GM10266 (cell line): ENCODE data around the gene FUBP1.

Source experiments
- DNase-seq: peaks from one replicate; pipeline ENCODE4 v3.0.0; 2012; ENCODE audit errors: extremely low spot score
- CTCF ChIP-seq: IDR thresholded peaks from 2 replicates; pipeline ENCODE4 v1.5.1; 2012; ENCODE audit warnings: mild to moderate bottlenecking, low read depth; ENCODE audit not compliant: control insufficient read depth, insufficient read depth; ENCODE audit errors: missing control alignments

FUBP1 gene

GRCh38 chr1:77899647-77900320 lies 79.1 kb downstream of the FUBP1 start:
- no peak for DNase-seq
- TF ChIP-seq CTCF, result no peak
